Stimulated activated CD8-positive, alpha-beta memory T cell treated with anti-CD3 and anti-CD28 coated beads, Interleukin-2, amount 100 ng/mL, for 1 hour (primary cell): Measurements from ENCODE around the gene MYH6.
"Not testable (repeated sequence)": the region's sequence is repeated elsewhere in the genome, so short reads cannot be mapped to it uniquely, and the experiment has no call there.

ENCODE experiments used
- DNase-seq, 2 donors: peaks; one replicate each; pipeline ENCODE4 v3.0.0-alpha.2; 2020; ENCODE audit warnings: low read depth in 2 of 2

Gene MYH6

GRCh38 chr14:23407516-23408306, at the start of gene MYH6:
Gene MYH6 (minus strand): TSS chr14:23408273. CDS start chr14:23407223, 1,050 bp downstream.
- no peak for DNase-seq

- not testable (repeated sequence) for DNase-seq
Observed at GRCh38 chr14:23456883-23457586, 49.0 kb upstream of the MYH6 start.

GRCh38 chr14:23454445-23454856, 46.4 kb upstream of the MYH6 start:
- no peak for DNase-seq

GRCh38 chr14:23452237-23452636, 44.2 kb upstream of the MYH6 start:
- DNase-seq: no peak

- no peak for DNase-seq
Observed at GRCh38 chr14:23450379-23450778, 42.3 kb upstream of the MYH6 start.

GRCh38 chr14:23449314-23449713, 41.2 kb upstream of the MYH6 start:
- DNase-seq: no peak

- DNase-seq: no peak
Observed at GRCh38 chr14:23447361-23448350, 39.6 kb upstream of the MYH6 start.

GRCh38 chr14:23446291-23446851, 38.3 kb upstream of the MYH6 start:
- no peak for DNase-seq

- DNase-seq: no peak
Observed at GRCh38 chr14:23445773-23446172, 37.7 kb upstream of the MYH6 start.

- no peak for DNase-seq
Observed at GRCh38 chr14:23444314-23444713, 36.2 kb upstream of the MYH6 start.

- DNase-seq: no peak
Observed at GRCh38 chr14:23443881-23444280, 35.8 kb upstream of the MYH6 start.

GRCh38 chr14:23443411-23443812, 35.3 kb upstream of the MYH6 start:
- DNase-seq: no peak

- DNase-seq: no peak
Observed at GRCh38 chr14:23442721-23443356, 34.8 kb upstream of the MYH6 start.

- no peak for DNase-seq
Observed at GRCh38 chr14:23441076-23441475, 33.0 kb upstream of the MYH6 start.

GRCh38 chr14:23439107-23439835, 31.2 kb upstream of the MYH6 start:
- no peak for DNase-seq

- no peak for DNase-seq
Observed at GRCh38 chr14:23438101-23438971, 30.3 kb upstream of the MYH6 start.

GRCh38 chr14:23437133-23438100, 29.3 kb upstream of the MYH6 start:
- DNase-seq: no peak
